NCI-H1048 (cell line): Measurements from ENCODE around the gene UROC1.

Source experiments
- DNase-seq: peaks from one replicate; lab custom pipeline; 2025; lab: John Stamatoyannopoulos, UW

UROC1 gene

GRCh38 chr3:126517291-126517951 lies at the start of gene UROC1:
Gene UROC1 (minus strand): TSS chr3:126517773. CDS start chr3:126517719, 54 bp downstream.
- no peak for DNase-seq

GRCh38 chr3:126562737-126563276 lies 45.2 kb upstream of the UROC1 start:
- no peak for DNase-seq

GRCh38 chr3:126558336-126559071 lies 40.9 kb upstream of the UROC1 start, which contains the start of gene C3orf22:
Gene C3orf22 (minus strand): TSS chr3:126558932. CDS start chr3:126553390, 5,542 bp downstream.
- no peak for DNase-seq

GRCh38 chr3:126557761-126558160 lies 40.2 kb upstream of the UROC1 start:
- no peak for DNase-seq

GRCh38 chr3:126557415-126557745 lies 39.8 kb upstream of the UROC1 start:
- no peak for DNase-seq

GRCh38 chr3:126556637-126557414 lies 39.3 kb upstream of the UROC1 start:
- no peak for DNase-seq

- DNase-seq, result no peak
Measured at GRCh38 chr3:126555795-126556636, 38.4 kb upstream of the UROC1 start.

GRCh38 chr3:126554560-126555525 lies 37.3 kb upstream of the UROC1 start:
- DNase-seq, result no peak

- no peak for DNase-seq
Measured at GRCh38 chr3:126553284-126554084, 35.9 kb upstream of the UROC1 start.

GRCh38 chr3:126552688-126553283 lies 35.2 kb upstream of the UROC1 start:
- DNase-seq, result no peak

- DNase-seq, result no peak
Measured at GRCh38 chr3:126551839-126552687, 34.5 kb upstream of the UROC1 start.

- DNase-seq, result no peak
Measured at GRCh38 chr3:126551121-126551838, 33.7 kb upstream of the UROC1 start.

- no peak for DNase-seq
Measured at GRCh38 chr3:126550488-126551051, 33.0 kb upstream of the UROC1 start.

- DNase-seq, result no peak
Measured at GRCh38 chr3:126549861-126550487, 32.4 kb upstream of the UROC1 start.

GRCh38 chr3:126548556-126549466 lies 31.2 kb upstream of the UROC1 start:
- no peak for DNase-seq

GRCh38 chr3:126547721-126548120 lies 30.1 kb upstream of the UROC1 start:
- no peak for DNase-seq
